Spleen (tissue), 7 donors: Measurements from ENCODE around the gene CABLES2.

ENCODE experiments used
- POLR2AphosphoS5 ChIP-seq, 3 donors: sonication (generic); formaldehyde crosslinking; IDR thresholded peaks; one replicate each; pipeline ENCODE4 v1.5.1; 2017; ENCODE audit warnings: antibody characterized with exemption in 3 of 3
- TF ChIP-seq, protein P1 (sequence below), 11 experiments: fragments of 200-600 bp in 7 of 11; fragments of 450-650 bp in 4 of 11; sonication (generic) in 4 of 11; IDR thresholded peaks in 8 of 11; conservative IDR thresholded peaks in 3 of 11; 1 replicate in 7 of 11; 2 replicates in 4 of 11; pipeline versions ENCODE4 v1.4.0 to v1.8.0; 2016 to 2021; ENCODE audit warnings: antibody characterized with exemption in 11 of 11, inconsistent platforms in 4 of 11, mild to moderate bottlenecking in 1 of 11
- donor health status: DM: no; HTN: no; CAD: no; lungs with moderate emphysema.
- donor health status: DM: no; HTN: no; CAD: no.
- donor health status: DM: no; HTN: no; CAD: no.

GRCh38 chr20:62413896-62414481 lies 6.9 kb upstream of the CABLES2 start:
- TF ChIP-seq, protein P1, sequence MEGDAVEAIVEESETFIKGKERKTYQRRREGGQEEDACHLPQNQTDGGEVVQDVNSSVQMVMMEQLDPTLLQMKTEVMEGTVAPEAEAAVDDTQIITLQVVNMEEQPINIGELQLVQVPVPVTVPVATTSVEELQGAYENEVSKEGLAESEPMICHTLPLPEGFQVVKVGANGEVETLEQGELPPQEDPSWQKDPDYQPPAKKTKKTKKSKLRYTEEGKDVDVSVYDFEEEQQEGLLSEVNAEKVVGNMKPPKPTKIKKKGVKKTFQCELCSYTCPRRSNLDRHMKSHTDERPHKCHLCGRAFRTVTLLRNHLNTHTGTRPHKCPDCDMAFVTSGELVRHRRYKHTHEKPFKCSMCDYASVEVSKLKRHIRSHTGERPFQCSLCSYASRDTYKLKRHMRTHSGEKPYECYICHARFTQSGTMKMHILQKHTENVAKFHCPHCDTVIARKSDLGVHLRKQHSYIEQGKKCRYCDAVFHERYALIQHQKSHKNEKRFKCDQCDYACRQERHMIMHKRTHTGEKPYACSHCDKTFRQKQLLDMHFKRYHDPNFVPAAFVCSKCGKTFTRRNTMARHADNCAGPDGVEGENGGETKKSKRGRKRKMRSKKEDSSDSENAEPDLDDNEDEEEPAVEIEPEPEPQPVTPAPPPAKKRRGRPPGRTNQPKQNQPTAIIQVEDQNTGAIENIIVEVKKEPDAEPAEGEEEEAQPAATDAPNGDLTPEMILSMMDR (IDR thresholded peaks at IDR 0.05 in 8 of 11, conservative IDR thresholded peaks at IDR 0.05 in 3 of 11) = no peak
- TF ChIP-seq POLR2AphosphoS5 (IDR thresholded peaks at IDR 0.05) = no peak
